DOHH2 (cell line): ENCODE data around the gene OCSTAMP.

Source experiments
- EZH2phosphoT487 ChIP-seq: fragments of 200-600 bp; sonication (generic); IDR thresholded peaks from 2 replicates; pipeline ENCODE4 v1.6.1; 2017; ENCODE audit warnings: borderline replicate concordance, mild to moderate bottlenecking, antibody characterized with exemption, low read length, moderate library complexity, mixed read lengths
- TF ChIP-seq, protein P1 (sequence below): fragments of 200-600 bp; sonication (generic); IDR thresholded peaks from one replicate; pipeline ENCODE4 v1.5.1; 2014; ENCODE audit warnings: antibody characterized with exemption, mild to moderate bottlenecking, low read depth, low read length; ENCODE audit not compliant: poor library complexity, severe bottlenecking

DNA sequence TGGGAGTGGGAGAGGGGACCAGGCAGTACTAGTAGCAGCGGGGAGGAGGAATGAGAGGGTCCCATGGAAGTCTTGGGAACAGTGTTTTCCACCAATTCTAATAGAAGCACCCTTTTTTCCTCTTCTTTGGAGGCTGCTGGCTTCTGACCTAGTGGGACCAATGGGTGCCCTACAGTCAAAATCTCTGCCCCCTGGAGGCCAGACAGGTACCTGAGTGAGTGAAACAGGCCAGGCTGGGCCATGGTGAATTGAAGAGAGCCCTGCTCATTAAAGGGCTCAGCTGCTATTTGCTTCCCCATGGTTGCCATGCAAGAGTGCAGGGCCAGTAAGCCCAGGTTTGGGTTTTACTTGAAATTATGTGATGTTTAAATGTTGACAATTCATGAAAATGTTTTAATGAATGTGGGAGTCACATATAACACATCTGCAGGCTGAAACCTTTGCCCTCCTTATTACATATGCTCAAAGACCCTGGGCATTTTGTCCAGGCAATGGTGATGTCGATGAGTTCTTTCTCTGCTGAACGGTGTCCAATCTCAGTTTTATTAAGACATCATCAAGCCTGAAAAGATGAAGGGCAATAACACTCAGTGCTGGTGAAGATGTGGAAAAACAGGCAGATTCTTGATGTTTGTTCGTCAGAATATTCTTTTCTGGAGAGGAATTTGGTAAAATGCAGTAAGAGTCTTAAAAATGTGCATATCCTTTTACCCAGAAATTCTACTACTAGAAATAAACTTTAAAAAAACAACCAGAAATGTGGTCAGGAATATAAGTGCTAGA lies 42.3 kb upstream of the OCSTAMP start:
- TF ChIP-seq, protein P1, sequence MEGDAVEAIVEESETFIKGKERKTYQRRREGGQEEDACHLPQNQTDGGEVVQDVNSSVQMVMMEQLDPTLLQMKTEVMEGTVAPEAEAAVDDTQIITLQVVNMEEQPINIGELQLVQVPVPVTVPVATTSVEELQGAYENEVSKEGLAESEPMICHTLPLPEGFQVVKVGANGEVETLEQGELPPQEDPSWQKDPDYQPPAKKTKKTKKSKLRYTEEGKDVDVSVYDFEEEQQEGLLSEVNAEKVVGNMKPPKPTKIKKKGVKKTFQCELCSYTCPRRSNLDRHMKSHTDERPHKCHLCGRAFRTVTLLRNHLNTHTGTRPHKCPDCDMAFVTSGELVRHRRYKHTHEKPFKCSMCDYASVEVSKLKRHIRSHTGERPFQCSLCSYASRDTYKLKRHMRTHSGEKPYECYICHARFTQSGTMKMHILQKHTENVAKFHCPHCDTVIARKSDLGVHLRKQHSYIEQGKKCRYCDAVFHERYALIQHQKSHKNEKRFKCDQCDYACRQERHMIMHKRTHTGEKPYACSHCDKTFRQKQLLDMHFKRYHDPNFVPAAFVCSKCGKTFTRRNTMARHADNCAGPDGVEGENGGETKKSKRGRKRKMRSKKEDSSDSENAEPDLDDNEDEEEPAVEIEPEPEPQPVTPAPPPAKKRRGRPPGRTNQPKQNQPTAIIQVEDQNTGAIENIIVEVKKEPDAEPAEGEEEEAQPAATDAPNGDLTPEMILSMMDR, result peak; percentile 37
- no peak for TF ChIP-seq EZH2phosphoT487
